HG03060 (cell line): ENCODE measurements around the gene DNAH17.
"Not testable (repeated sequence)": the region's sequence is repeated elsewhere in the genome, so short reads cannot be mapped to it uniquely, and the experiment has no call there.

Experiments
- ATAC-seq: cut with Tn5 transposase; IDR thresholded peaks from one replicate; pipeline ENCODE4 v1.9.1; 2021; ENCODE audit warnings: low read depth, moderate number of reproducible peaks; ENCODE audit not compliant: unreplicated experiment

DNAH17 gene

DNA sequence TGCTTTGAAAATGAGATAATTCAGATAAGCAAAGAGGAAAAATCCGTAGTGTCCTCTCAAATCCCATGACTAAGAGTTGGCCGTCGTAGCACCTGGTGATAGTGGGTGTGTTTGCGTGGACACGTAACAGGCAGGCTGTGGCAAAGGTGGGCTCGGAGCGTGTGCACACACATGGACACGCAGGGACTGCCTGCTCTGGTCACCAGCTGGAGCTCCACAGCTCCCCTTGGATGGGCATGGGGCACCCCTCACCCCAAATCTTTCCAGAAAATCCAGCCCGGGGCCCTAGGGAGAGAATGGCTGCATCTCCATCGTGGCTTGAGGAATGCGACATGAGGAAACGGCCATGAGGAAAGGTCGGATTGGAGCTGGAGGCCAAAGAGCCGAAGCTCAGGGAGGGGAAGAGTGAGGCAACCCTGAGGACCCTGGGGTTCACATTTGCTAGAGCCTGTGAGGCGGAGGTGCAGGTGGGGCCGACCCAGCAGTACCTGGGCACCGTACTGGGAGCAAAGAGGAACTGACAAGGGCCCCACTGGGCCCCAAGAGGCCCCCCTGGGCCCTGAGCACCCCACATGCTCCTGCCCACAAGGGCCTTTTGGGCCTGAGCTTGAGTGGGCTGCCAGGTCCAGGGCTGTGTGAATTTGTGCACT is 51.6 kb downstream of the DNAH17 start:
- ATAC-seq, result no peak

DNA sequence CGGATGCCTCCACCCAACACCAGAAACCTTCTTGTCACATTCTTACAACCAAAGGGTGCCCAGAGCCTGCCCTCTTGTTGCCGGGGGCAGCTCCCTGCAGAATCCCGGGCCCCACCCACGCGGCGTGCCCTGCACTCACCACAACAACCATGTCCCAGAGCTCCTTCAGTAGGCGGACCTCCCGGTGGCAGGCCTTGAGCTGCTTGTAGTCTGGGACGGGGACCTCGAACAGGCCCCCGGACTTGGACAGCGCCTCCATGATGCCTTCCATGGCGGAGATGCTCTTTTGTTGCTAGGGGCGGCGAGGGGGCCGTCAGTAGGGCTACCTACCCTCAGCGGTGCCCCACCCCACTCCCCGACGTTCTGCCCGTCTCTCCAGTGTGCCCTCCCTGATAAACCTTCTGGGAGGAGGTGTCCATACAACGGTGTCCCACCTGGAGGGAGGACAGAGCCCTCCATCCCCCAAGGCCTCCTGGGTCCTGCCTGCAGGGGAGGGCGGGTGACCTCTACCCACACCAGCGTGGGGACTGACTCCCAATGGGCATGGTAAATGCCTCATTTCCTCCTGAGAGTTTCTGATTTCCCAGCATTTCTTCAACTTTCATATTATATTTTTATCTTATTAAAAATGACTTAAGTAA is 52.2 kb downstream of the DNAH17 start:
- ATAC-seq, result no peak

DNA sequence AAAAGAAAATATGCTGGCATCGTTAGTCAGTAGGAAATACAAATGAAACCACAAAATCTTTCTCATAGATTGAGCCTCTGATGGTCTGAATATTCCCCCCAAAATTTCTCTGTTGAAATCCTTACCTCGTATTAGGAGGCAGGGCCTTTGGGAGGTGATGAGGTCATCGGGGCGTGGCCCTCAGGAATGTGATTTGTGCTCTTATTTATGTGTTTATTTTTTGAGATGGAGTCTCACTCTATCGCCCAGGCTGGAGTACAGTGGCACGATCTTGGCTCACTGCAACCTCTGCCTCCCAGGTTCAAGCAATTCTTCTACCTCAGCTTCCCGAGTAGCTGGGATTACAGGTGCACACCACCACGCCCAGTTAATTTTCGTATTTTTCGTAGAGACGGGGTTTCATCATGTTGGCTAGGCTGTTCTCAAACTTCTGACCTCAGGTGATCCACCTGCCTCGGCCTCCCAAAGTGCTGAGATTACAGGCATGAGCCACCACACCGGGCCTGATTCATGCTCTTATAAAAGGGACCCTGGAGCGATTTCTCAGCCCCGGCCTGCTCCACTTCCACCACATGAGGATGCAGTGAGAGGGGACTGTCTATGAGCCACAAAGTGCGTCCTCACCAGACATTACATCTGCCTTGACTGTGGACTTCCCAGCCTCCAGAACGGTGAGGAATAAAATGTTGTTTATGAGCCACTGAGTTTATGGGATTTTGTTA is 53.1 kb downstream of the DNAH17 start:
- no peak for ATAC-seq

DNA sequence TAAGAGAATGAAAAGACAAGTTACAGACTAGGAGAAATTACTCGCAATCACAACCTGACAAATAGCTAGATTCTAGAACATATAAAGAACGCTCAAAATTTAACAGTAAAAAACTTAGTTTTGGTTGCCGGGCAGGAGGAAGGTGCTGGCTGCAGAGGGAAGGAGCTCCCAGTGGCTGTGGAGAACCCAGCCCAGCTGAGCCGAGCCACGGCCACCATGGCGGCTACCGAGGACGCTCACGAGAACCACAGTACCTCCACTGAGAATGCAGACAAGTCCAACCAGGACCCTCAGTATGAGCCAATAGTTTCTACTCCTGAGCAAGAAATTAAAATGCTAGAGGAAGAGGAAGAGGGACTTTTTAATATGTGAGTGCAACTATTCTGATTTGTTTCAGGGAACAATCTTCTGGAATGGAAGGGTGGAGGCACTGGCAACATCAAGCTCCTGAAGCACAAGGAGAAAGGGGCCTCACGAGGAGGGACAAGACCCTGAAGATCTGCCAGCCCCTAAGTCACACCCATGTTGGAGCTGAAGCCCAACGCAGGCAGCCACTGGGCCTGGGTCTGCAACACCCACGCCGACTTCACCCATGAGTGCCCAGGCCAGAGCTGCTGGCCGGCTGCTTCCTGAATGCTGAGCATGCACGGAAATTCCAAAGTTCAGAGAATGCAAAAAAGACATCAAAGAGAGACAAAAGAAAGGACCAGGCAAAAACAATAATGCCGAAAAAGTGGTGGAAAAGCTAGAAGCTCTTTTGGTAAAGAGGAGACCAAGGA is 55.0 kb downstream of the DNAH17 start:
- ATAC-seq, result no peak

DNA sequence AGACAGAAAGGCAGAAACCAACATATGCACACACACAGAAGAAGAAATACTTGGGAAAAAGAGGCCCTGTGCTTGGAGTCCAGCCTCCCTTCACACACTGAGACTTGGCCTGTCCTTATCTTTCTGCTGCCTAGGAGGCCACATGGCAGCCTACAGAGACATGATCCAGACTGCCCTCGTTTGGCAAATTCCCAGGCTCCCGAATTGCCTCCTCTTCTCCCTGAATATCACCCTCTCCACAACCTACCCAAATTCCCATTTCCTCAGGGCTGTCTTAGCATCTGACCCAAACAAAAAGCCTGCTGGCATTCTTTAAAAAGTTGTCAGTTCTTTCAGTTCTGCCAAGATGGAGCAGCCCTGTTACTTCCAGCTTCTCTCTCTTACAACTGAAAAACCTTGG is 59.8 kb downstream of the DNAH17 start:
- ATAC-seq, result no peak

DNA sequence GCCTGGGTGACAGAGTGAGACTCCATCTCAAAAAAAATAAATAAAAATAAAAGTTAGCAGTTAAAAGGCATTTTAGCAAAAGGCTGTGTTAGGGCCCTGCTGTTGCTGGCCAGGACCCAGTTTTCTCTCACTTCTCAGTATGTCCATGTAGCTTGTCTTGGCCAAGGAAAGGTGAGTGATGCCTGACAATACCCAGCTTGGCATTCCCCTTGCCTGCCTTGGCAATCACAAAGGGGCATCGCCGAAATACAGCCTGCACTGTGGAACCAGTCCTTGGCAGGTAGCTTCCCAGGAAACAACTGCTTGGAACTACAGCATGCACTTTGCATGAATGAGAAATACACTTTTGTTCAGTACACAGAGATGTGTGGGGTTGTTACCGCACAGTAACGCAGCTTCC is 61.7 kb downstream of the DNAH17 start:
- ATAC-seq, result no peak

DNA sequence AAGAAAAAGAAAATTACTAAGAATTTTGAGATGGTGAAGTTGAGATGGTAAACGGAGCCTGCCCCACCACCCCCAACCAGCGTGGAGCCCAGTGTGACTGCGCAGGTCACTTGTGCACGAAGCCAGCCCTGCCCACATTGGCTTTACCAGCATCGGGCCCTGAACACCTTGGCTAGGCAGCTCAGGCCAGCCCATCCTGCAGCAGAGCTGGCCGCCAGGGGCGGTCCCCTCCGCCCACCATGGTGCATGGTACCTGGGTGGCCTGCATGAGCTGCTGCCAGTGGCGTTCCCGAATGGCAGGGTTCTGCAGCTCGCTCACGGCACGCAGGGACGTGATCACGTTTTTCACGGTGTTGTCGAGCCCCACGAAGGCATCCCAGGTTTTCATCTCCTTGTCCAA is 62.7 kb downstream of the DNAH17 start:
- ATAC-seq, result no peak

DNA sequence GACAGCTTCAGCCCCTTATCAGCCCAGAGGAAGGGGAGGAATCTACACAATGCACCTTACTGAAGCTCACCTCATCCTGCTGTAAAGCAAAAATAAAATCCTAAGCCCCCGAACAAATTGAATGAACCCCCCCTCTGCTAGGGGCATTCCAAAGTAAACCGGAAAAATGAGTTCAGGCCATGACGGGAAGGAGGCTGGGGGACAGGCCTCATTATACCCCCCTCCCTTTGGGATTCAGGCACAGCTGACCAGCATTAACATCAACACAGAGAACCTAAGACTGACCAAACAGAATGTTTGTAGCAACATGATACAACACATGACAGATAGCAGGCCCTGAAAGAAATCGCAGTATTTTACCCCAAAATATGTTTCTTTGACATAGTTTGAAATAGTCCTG is 64.2 kb downstream of the DNAH17 start:
- ATAC-seq, result no peak

DNA sequence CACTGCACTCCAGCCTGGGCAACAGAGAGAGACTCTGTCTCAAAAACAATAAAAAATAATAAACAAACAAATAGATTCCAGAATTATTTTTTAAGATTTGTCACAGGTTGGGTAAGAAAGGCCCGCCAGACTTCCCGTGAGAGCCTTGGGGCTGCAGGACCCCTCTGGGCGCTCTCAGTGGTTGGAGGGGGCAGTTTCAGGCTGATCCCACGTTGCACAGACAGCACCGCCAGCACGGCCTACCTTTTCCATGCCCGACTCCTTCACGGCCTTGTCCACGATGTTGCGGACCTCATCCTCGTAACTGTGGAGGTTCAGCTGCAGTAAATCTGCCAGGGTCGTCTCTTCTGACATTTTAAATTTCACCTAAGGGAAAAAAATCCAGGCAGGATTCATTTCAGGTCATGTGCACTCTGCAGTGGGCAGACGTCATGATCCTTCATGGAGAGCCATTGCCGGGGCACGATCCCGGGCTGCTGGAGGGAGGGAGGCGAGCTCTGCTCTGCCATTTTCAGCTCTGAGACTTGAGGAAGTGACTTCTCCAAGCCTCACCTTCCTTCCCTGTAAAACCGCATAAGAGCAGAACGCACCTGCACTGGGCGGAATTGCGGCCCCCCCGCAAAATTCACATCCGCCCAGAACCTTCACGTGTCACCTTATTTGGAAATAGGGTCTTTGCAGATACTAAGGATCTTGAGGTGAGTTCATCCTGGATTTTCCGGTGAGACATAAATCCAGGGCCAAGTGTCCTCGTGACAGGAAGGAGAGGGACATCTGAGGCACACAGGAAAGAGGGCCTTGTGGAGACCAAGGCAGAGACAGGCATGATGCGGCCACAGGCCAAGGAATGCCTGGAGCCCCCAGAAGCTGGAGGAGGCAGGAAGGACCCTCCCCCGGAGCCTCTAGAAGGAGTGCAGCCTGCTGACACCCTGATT is 66.8 kb downstream of the DNAH17 start:
- ATAC-seq, result no peak

DNA sequence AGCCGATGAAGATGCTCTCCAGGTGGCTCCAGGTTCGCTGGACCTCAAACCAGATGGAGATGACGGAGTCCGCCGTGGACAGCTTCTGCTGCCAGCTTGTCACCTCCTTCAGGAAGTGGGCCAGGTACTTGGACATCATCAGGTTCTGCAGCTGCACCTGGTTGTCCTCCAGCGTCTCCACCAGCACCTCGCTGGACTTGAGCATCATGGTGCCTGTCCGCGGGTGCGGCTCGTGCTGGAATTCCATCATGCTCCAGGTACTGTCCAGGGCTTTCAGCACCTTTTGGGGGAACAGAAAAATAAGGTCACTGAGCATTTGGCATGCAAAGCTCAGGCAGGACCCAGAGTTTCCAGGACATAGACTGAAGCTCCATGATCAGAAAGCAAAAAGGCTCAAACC is 69.7 kb downstream of the DNAH17 start:
- ATAC-seq, result no peak

DNA sequence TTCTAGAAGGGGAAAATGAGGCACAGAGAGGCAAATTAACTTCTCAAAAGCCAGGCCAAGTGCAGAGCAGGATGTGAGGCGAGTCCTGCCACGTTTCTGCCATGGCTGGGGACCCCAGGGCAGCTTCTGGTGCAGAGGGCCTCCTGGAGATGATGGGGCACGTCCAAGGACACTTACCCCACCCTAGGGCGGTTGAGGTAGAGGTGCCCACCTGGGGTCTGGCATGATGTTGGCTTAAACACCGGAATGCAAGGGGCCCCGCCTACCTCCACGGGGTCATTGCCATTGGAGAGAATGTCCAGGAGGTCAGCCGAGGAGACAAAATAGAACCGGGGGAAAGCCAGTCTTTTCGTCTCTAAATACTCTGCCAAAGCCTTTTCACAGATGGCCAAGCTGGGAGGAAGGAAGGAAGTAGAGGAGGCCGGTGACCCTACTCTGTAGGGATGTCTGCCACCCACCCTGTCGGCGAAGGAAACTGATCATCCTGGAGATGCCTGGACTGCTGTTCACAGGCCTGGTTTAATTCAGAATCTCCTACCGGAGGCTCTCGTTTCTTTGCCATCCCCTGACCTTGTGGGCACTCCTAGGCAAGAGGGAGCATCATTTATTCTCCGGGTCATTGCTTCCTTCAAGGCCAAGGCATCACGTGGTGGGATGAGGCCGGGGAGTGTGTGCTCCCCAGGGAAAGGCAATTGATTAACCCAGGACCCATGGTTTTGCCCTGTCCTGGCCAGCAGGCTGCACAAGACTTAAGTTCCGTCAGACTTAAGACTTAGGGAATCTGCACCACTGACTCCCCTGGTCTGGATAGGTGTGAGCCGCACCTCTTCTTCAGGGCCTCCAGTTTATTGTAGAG is 70.5 kb downstream of the DNAH17 start:
- ATAC-seq, result no peak

DNA sequence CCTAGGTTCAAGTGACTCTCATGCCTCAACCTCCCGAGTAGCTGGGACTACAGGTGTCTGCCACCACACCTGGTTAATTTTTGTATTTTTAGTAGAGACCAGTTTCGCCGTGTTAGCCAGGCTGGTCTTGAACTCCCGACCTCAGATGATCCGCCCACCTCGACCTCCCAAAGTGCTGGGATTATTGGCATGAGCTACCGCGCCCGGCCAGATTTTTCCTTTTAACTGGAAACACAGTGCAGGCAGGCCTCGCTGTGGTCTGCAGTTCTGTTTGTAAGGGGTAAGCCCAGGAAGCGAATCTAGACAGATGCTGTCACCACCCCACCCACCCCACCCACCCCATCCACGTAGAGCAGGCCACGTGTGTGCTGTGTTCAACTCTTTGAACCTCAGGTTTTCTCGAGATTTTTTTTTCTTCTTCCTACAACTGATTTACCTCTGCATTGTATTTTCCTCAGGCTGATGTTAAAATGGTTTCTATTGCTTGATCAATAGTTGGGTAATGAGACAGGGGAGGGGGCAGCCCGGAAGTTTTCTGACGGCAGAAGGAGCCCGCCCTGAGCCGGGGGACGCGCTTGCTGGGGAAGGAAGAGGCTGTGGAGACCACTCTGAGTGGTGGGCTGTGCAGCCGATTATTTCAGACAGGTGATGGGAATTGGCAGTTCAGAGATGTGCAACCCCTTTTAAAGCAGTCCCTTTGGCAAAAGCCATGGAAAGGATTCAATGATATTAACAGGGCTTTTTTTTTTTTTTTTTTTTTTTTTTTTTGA is 72.9 kb downstream of the DNAH17 start:
- no peak for ATAC-seq

DNA sequence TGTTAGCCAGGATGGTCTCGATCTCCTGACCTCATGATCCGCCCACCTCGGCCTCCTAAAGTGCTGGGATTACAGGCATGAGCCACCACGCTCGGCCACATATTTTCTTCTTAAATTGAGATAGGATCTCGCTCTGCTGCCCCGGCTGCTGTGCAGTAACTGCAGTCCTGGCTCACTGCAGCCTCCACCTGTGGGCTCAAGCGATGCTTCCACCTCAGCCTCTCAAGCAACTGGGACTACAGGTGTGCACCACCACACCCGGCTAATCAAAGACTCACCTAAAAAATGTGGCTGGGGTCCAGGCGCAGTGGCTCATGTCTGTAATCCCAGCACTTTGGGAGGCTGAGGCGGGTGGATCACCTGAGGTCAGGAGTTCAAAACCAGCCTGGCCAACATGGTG is 73.8 kb downstream of the DNAH17 start:
- ATAC-seq, result not testable (repeated sequence)

DNA sequence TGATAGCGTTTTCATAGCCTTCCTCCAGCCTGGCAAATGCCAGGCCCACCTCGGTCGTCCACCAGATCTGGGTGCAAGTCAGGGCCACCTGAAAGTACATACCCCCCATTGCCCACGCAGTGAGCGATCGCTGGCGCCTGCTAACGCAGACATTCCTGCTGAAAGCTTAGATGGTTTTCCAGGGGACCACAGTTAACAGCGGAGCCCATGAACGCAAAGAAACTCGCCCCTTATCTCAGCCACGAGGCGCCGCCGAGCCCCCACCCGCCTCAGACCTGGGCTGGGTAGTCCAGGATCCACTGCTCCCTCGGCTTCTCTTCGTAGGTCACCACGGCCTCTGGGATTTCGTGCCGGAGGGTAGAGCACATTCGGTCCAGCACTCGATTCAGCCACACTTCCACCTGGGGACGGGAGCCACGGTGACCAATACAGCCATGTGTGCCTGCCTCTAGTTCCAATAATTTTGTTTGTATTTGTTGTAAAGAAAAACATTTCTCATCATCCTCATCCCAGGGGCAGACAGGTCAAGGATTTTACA is 74.5 kb downstream of the DNAH17 start:
- no peak for ATAC-seq

DNA sequence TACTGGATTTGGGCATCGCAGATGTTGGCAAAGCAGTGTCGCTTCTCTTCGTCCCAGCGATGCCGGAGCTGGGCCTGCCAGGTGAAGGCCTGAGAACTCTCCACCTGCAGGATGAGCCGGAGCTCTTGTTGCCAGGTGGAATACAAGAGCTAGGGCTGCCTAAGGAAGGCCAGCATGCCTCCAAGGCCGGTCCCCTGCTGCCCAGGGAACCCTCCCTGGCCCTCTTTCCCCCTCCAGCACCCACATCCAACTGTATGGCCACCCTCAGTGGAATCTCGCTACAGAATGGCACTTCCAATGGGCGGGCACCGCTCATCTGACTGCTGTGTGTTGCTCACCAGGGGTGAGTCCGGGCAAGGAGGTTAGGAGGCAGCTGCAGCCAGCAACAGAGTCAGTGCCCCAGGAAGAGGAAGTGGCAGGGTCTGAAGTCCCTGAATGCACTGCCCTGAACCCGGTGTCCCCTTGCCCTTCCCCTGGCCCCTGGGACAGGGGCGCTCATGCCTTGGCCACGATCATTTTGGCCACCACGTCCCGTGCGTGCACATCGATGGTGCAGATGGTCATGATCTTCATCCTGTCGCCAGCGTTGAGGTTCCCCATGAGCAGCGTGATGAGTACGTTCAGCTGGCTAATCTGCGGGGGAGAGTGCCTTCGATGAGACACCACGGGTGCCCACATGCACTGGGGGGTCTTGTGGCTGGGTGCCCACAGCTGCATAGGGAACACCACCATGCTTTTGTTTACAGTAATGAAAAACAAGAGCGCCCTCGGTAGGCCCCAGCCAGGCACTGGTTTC is 75.8 kb downstream of the DNAH17 start:
- no peak for ATAC-seq

DNA sequence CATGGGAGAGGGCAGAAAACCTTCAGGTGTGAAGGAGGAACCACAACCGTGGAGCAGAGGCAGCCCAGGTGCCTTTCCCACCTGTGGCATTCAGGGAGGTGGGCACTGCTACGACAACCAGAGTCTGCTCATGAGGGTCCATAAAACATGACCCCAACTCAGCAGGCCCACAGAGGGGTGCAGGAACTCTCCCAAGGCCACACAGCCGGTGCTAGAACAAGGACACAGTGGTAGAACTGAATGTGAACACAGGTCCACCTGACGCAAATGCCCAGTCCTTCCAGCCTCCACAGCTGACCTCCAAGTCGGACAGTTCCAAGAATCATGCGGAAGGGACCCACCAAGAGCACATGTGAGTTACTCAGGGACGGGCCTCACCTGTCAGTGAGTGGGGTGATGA is 76.4 kb downstream of the DNAH17 start:
- no peak for ATAC-seq

DNA sequence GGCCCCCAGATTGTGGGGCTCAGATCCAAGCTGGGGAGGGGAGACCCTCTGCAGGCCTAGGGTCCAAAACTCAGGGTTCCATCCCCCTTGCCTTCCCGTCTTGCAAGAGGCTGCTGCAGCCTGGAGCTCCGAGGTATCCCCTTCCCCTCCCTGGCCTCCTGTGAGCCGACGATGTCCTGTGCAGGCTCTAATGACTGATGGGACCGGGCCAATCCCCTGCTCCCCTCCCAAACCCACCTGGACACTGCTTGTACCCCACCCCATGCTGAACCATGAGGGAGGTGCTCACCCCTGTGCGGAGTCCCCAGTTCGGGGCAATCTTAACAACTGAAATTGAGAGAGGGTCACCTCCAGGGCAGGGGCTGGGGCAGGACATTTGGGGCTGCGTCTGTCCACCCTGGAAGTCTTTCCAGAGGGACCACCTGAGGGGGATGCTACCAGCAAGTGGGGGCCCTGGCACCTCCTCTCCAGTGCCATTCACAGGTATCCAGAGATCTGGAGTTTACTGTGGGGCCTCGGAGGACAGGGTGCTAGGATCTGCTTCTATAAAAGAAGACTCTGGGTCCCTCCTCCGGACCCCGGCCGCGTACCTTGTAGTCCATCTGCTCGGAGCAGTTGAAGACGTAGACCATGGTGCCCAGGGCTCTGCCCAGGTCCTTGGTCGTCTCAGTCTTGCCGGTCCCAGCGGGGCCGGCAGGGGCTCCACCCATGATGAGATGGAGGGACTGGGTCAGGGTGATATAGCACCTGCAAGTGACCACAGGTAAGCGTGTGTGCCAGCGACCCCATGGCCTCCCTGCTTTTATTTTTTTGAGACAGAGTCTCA is 77.3 kb downstream of the DNAH17 start:
- no peak for ATAC-seq
